ENCODE results near the gene WNT4.

The WNT4 gene

GRCh38 chr1:22163137-22163536 lies 20.2 kb upstream of the WNT4 start:
- DNase-seq: no peak

- no peak for DNase-seq
These were observed 17.0 kb upstream of the WNT4 start for GRCh38 chr1:22159891-22160290.

- DNase-seq: no peak
These were observed 15.8 kb upstream of the WNT4 start for GRCh38 chr1:22158654-22159053.

GRCh38 chr1:22157359-22157966 lies 14.6 kb upstream of the WNT4 start:
- no peak for DNase-seq

- no peak for DNase-seq
These were observed 12.6 kb upstream of the WNT4 start for GRCh38 chr1:22155517-22155916.

- DNase-seq: no peak
These were observed 11.7 kb upstream of the WNT4 start for GRCh38 chr1:22154626-22155025.

- DNase-seq: no peak
These were observed 11.0 kb upstream of the WNT4 start for GRCh38 chr1:22153660-22154437.

GRCh38 chr1:22150923-22151322 lies 8.0 kb upstream of the WNT4 start:
- no peak for DNase-seq

- DNase-seq: no peak
These were observed 407 bp downstream of the WNT4 start for GRCh38 chr1:22142315-22143064.

GRCh38 chr1:22141554-22142314 lies 1.2 kb downstream of the WNT4 start:
- no peak for DNase-seq

GRCh38 chr1:22140694-22141093 lies 2.2 kb downstream of the WNT4 start:
- no peak for DNase-seq

- no peak for DNase-seq
These were observed 3.1 kb downstream of the WNT4 start for GRCh38 chr1:22139817-22140216.

- DNase-seq: no peak
These were observed 3.8 kb downstream of the WNT4 start for GRCh38 chr1:22139066-22139594.

- no peak for DNase-seq
These were observed 5.7 kb downstream of the WNT4 start for GRCh38 chr1:22137004-22137720.

GRCh38 chr1:22133931-22134324 lies 9.0 kb downstream of the WNT4 start:
- no peak for DNase-seq

GRCh38 chr1:22133247-22133930 lies 9.5 kb downstream of the WNT4 start:
- no peak for DNase-seq

- DNase-seq: no peak
These were observed 10.2 kb downstream of the WNT4 start for GRCh38 chr1:22132517-22133235.

- DNase-seq: no peak
These were observed 10.9 kb downstream of the WNT4 start for GRCh38 chr1:22131875-22132486.

- no peak for DNase-seq
These were observed 11.8 kb downstream of the WNT4 start for GRCh38 chr1:22131062-22131461.

- DNase-seq: no peak
These were observed 13.3 kb downstream of the WNT4 start for GRCh38 chr1:22129501-22130117.
